ENCODE data around the gene C16orf74.
A peak's percentile ranks its signal among the peaks of the same experiment; 100 is the strongest.

C16orf74 gene

DNA sequence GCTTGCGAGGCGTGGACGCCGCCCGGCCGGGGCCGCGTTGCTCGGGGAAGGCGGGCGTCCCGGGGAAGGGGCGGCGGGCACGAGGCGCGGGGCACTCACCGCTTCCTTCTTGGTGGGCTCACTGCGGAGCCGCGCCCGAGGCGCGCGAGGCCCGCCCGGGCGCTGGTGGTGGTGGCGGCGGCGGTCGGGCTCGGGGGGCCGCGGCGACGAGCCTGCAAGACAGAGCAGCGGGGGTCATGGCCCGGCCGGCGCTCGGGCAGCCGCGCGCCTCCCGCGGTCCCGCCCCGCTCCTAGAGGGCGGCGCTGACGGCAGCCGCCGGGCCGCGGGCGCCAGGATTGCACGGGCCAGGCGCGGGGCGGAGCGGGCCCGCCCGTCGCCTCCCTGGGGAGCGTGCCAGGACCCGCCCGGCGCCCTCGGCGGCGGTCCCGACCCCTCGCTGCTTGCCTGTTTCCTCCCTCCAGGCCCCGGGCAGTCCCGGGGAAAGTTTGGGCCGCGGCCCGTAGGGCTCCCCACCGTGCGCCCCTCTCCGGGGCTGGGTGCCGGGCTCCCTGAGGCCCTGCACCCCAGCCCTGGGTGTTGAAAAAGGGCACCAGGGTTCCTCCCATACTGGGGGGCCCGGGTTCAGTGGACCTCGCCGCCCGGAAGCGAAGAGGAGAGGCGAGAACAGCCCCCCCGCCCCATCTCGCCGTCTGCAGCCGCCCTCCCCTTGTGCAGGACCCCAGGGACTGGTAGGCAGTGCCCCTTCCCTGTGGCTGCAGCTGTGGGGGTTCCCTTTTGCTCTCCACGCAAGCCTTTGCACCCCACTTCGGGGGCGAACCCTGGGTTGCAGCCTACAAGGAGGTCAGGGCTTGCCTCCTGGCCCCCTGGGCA is at the start of gene C16orf74:
TSS of gene C16orf74 (minus strand) at position 270 of the 871 bp plus-strand sequence. CDS start 15,879 bp downstream, outside the sequence.
- peak; percentile 62 for DNase-seq (ENCODE audit: insufficient read length, low spot score)
- FAIRE-seq = peak; percentile 82

DNA sequence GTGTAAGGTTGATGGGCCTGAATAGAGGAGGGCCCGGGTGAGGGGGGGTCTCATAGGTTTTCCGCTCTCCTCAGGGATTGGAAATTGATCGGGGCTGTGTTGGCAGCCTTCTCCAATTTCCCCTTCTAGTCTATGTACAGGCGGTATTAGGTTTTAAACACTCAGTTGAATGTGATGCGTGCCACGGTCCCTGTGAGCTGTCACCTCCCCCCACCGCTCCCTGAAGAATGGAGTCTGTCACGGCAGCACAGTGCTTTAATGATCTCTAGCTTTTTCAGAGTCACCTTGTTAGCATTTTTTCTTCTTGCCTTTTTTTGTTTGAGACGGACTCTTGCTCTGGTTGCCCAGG is 49.4 kb upstream of the C16orf74 start:
- no peak for FAIRE-seq
- DNase-seq (ENCODE audit: insufficient read length, low spot score) = no peak

DNA sequence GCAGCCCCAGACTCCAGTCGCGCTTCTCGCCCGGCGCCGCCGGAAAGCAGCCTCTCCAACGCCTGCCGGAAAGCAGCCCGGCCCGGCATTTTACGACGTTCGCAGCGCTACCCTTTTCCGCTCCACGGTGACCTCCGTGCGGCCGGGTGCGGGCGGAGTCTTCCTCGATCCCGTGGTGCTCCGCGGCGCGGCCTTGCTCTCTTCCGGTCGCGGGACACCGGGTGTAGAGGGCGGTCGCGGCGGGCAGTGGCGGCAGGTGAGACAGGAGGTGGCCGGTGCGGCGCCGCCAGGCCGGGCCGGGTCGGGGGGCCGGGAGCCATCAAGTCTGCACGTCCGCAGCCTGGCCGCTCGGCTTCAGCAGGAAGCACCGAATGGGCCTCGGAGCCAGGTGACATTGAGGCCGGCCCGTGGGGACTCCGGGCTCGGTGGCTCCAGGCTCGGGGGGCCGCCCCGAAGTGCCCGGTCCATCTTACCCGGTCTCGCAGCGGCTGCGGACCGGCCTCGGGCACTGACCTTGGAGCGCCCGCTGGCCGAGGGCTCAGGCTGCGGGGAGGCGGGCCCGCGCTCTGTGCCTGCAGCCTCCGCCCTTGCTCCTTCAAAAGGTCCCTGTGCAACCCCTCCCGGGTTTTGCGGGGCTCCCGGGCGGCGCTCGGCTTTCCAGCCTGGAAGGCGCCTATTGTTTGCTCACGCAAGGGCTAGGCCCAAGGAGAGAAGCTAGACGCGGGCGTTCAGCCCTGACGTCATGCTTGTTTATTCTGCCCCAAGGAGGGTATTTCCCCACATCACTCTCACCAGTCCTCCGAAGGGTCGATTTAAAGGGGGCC is 48.8 kb upstream of the C16orf74 start, which contains the start of the genes COX4I1 and EMC8:
TSS of gene COX4I1 (plus strand) at position 199 of the 824 bp plus-strand sequence. CDS start 1,511 bp downstream, outside the sequence.
TSS of gene EMC8 (minus strand) at position 48 of the 824 bp plus-strand sequence. CDS start 249 bp downstream, outside the sequence.
- DNase-seq (ENCODE audit: insufficient read length, low spot score) (peak; percentile 96), FAIRE-seq (peak; percentile 31)

DNA sequence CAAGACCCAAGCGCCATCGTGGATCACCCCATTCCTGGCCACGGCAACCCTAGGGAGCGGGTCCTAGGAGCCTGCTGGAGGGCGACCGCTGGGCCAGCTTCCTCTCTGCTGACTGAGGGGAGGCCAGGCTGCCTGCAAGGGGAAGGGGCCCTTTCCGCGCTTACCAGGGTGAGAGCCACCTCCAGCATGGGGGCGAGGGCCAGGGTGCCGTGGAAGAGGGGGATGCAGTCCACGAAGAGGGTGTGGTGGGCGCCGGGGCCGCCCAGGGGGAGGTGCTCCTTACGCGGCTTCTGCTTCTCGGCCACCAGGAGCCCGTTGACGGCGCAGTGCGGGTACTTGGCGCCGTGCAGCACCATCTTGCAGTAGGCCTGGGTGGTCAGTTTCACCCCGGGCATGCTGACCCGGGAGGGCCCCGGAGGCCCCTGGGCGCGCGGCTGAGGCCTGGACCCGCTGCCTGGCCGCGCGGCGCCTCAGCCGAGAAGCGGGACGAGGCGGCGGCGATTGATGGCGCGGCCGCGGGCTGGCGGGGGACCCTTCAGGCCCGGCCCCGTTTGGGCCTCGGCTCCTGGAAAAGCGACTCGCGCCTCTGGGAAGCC is 48.1 kb upstream of the C16orf74 start:
- peak; percentile 53 for DNase-seq (ENCODE audit: insufficient read length, low spot score)
- no peak for FAIRE-seq

DNA sequence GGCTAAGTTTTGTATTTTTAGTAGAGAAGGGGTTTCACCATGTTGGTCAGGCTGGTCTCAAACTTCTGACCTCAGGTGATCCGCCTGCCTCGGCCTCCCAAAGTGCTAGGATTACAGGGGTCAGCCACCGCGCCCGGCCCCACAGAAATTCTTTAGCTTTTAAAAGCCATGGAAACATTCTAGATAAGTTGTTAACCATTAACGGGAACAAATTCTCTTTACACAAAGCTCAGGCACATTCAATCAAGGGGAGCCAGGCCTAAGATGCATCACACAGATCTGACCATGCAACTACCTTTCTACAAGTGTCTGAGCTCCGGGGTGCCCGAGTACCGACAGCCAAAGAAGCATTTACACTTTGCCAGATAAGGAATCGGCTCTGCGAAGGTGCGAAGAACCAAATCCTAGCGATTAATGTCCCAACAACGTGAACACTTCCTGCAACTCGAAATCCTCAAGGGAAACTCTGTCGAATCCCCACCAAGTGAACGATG is 47.4 kb upstream of the C16orf74 start:
- no peak for FAIRE-seq
- DNase-seq (ENCODE audit: insufficient read length, low spot score) = no peak

DNA sequence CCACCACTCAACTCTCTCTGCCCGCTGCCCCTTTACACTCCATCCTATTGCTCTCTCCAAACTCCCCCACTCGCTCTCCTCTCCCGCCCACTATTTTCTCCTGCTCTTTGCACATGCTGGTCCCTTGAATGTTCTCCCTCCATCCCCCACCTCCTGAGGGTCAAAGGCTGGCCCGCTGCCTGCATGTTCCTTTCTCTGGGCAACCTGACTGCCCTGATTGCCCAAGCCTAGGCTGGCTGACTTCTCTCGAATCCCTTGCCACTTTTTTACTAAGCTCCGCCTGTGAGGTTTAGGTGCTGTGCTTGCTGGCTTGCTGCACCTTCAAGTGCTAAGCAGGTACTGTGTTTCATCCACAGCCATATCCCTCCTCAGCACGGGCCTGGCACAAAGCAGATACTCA is 45.7 kb upstream of the C16orf74 start:
- DNase-seq (ENCODE audit: insufficient read length, low spot score) = no peak
- FAIRE-seq = no peak

DNA sequence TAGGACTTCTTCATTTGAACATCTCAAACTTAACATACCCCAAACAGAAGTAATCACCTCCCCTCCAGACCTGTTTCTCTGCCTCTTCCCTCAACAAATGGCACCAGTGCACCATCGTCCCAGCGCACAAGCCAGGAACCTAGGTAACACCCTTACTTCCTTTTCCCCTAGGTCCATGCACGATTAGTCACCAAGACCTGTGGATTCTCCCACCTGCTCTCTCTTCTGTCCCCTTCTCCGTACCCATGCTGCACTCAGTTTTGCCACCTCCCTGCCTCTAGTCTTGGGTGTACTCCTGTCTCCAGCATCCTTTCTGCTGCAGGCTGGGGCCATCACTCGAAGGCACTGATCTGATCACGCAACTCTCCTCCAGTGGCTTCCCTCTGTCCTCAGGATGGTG is 45.3 kb upstream of the C16orf74 start:
- FAIRE-seq (no peak), DNase-seq (ENCODE audit: insufficient read length, low spot score) (no peak)

DNA sequence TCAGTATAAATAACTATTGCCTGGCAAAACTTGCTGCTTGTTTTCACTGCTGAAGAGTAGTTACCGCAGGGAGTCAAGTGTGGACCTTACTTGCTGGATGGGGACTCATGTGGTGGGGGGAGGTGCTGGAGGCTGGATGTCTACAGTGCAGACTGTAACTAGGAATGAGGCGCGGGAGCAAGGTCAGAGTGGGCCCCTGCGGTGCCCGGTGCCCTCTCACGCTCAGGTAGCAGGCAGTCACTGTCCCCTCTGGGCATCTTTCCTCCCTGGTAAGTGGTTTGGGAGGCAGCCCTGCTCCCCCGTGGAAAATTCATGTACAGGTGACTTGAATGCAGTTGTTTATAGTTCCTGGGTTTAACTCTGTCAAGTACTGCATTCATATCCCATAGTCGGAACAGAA is 43.8 kb upstream of the C16orf74 start:
- no peak for FAIRE-seq
- no peak for DNase-seq (ENCODE audit: insufficient read length, low spot score)

DNA sequence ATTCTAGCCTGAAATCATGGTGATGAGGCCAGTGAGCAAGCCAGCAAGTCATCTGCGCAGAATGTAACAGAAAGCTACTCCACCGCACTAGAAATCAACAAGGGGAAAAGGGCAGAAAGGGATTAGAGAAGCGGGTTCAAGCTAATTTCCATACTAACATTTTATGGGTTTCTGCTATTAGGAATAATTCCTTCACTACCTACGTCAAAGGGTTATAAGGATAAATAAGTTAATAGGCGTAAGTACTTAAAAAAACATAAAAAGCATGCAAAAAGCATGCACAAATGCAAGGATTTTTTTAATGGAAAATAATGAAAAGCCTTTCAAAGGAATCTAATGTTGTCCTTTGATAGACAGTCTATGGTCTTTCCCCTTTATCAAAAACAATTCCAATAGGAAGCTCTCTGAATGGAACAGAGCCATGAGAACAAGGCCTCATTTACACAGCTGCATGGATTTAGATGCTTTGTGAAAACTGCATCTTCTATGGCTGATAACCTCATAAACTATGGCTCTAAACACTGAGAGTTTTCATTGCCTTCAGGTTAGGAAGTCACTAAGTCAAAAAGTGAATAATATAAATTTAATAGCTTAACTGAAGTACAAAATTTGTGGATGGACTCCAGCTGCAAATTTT is 42.9 kb upstream of the C16orf74 start:
- no peak for FAIRE-seq
- DNase-seq (ENCODE audit: insufficient read length, low spot score) = no peak

DNA sequence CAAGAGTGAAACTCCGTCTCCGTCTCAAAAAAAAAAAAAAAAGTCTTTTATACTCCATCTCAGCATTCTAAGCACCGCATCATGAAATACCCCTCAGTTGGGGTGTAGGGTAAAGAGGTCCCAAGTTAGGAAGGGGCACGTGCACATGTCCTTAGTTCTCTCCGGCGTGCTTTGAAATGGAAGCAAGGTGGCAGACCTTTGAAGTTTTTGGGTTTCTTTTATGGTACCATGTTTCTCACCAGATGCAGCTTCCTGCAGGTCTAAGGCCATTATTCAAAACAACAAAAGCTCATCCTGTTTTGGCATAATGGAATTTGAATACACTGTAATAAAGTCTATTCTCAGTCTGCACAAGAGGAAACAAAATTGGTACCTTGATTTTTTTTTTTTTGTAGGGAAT is 38.9 kb upstream of the C16orf74 start:
- FAIRE-seq (no peak), DNase-seq (ENCODE audit: insufficient read length, low spot score) (no peak)

DNA sequence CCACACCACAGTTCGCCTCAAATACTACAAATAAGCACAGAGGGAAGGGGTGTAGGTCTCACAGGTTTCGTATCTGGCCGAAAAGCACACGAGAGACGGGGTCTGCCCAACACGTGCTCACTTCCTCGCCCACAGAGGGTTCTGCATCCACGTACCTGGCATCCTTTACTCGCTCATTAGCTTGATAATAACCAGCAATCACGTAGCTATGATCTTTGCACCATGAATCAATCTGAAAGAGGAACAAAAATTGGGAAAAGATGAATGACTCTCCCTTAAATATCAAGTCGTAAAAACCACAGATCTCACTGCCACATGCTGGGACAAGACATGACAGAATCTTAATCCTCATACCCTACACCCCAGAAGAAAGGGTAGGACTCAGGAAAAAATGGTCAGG is 37.9 kb upstream of the C16orf74 start:
- FAIRE-seq (peak; percentile 40), DNase-seq (ENCODE audit: insufficient read length, low spot score) (no peak)

DNA sequence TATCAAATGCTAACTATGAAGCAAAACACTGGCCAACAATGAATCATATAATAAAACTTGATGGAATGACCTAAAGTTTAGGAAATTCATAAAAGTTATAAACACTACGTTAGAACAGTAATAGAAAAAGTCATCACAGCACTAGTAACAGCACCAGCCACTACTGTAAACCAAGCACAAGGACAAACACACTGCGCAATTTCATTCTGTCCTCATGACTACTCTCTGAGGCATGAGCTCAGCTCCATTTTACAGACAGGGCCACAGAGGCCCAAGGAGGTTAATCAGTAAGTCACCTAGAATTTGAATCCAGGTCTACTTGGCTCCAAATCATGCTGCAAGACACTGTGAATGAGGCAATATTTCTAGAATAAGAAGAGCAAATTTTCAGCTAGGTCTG is 35.0 kb upstream of the C16orf74 start:
- DNase-seq (ENCODE audit: insufficient read length, low spot score) (no peak), FAIRE-seq (no peak)

DNA sequence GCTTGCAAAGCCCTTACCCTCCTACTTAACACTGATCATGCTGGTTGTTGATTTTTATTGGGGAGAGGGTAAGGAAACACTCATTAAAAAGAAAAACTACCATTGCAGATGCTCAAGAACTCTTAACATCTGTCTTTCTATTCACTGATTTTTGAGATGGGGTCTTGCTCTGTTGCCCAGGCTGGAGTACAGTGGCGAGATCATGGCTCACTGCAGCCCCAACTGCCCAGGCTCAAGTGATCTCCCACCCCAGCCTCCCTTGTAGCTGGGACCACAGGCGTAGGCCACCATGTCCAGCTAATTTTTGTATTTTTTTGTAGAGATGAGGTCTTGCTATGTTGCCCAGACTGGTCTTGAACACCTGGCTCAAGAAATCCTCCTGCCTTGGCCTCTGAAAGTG is 33.9 kb upstream of the C16orf74 start:
- FAIRE-seq = no peak

DNA sequence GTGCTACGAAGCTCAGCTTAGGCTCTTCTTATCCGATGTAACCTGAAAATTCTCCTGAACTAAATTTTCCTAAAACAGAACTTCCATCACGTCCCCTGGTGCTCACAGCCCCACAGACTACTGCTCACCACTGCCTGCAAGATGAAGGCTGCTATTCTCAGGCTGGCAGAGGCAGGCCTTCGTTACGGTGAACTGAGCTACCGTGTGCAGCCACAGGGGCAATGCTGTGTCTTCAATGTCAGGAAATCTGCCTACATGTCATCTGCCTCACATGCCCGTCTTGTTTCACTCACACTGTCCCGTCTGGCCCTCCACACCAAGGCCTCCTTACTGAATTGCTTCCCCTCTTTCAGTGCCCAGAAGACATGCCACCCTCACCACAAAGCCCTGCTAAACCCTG is 32.5 kb upstream of the C16orf74 start:
- FAIRE-seq (peak; percentile 23), DNase-seq (ENCODE audit: insufficient read length, low spot score) (no peak)

More for the DNA sequence above, 33.9 kb upstream of the C16orf74 start:
- no peak for DNase-seq (ENCODE audit: insufficient read length, low spot score)

DNA sequence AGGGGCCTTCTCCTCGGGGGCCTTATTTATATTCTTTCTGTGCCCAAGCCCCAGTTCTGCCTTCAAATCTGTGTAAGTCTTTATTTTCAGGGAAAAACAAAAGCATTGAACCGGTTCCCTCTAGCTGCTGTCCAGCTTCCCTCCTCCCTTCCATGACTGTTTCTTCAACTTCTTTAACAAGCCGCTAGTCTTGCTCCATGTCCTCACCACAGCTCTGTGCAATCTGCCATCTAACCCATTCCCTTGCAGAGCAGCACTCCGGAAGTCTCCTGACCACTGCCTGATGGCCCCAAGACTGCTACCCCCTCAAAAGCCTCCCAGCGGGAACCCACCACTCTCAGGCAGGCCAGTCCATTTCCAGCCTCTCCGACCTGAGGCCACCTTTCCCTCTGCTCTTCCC is 31.6 kb upstream of the C16orf74 start:
- DNase-seq (ENCODE audit: insufficient read length, low spot score) (no peak), FAIRE-seq (no peak)

DNA sequence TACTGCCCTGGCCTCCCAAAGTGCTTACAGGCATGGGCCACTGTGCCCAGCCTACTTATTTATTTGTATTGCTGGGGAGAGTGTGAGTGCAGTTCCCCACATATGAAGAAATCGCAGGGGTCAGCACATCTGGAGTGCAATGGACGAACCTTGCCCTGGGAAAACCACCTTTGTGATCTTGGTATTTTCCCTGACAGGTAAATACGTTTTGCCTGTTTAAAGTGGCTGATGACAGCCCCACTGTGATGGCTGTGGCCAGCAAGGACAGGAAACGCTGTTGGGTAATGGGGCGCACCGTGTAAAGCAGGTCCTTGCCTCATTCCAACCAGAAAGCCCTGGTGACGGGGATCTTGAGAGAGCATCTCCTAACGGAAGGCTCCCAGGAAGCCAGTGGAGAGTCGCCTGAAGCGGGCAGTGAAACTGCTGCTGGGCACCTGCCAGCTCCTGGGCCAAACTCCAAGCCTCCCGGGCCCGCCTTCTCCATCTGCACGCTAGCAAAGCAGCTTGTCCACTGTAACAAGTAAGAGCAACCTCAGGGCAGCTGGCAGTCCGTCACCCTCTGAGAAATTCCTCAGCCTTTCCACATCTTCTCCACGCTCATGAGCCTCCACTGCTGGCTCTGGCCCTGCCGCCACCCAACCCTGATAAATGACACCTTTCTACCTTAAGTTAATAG is 30.9 kb upstream of the C16orf74 start:
- DNase-seq (ENCODE audit: insufficient read length, low spot score) (no peak), FAIRE-seq (no peak)

DNA sequence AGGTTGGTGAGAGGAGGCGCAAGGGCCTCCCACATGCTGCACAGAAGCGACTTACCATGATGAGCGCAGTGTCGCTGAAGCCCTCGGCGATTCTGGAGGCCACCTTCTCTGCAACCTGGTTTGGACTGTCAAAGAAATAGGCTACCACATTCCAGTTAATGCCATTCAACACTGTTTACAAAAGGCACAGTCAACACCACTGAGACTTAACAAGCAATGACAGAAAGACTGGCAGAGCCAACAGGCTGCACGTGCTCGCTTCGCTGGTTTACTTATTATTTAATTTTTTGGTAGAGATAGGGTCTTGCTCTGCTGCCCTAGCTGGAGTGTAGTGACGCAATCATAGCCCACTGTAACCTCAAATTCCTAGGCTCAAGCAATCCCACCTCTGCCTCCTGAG is 30.3 kb upstream of the C16orf74 start:
- DNase-seq (ENCODE audit: insufficient read length, low spot score) (no peak), FAIRE-seq (no peak)

DNA sequence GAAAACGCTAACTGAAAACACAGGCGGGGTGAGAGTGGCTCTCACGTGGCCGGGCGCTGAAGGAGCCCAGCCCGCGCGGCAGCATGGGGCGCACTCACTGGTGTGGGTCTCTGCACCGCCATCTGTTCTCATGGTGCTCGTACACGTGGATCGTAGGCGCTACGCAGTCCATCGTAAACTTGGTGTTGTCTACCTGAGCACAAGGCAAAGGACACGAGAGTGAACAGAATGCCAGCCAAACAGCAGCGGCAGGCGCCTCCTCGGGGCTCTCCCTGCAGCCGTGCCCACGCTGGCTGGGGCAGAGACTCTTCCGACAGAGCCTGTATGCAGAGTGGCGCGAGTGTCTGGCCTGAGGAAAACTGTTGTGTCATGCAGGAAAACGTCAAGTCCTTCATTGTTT is 29.4 kb upstream of the C16orf74 start:
- DNase-seq (ENCODE audit: insufficient read length, low spot score) (no peak), FAIRE-seq (no peak)

DNA sequence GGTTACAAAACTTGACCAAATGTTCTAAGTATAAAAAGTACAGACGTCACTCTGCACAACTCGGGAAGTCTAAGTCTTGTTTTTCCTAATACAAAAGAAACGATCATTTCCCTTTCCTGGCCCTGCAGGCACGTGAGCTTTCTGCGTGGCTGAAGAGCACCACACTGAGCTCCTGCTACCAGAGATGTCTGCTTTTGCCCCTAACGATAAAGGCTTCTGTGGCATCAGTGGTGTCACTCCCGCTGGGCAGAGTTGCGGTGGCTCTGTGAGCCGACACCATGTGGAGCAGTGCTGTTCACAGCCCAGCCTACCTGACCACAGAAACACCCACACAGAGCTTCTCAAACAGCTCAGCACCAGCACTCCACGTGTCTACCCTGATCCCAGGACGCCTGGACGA is 28.0 kb upstream of the C16orf74 start:
- no peak for DNase-seq (ENCODE audit: insufficient read length, low spot score)
- FAIRE-seq = no peak
